A673 (cell line): ENCODE data around the gene BCS1L. TPM values are rescaled to one million over a fixed set of nuclear protein-coding genes. Genes with fewer than 3 reads are reported as not detected.

Experiments
- BruUV-seq: library from RNA; stranded (reverse); fragments of 400-500 nt; replicated peaks from 2 replicates; lab custom pipeline; 2021; lab: Mats Ljungman, UMichigan
- CTCF ChIA-PET: fragments of 300-600 bp; sonication (Branson Sonifier 250); formaldehyde crosslinking; loops from one replicate; lab custom pipeline; 2022; ENCODE audit warnings: antibody characterized with exemption; lab: Charles Lee
- POLR2A ChIA-PET: fragments of 300-600 bp; sonication (Branson Sonifier 250); formaldehyde crosslinking; loops from one replicate; lab custom pipeline; 2022; ENCODE audit warnings: antibody characterized with exemption; ENCODE audit not compliant: low non-redundant PET; lab: Charles Lee
- DNase-seq: peaks from one replicate; pipeline ENCODE4 v3.0.0-alpha.2; 2015; ENCODE audit warnings: low spot score
- H3K27ac ChIP-seq: fragments of 200-600 bp; sonication (generic); 2 replicates; pipeline ENCODE4 v1.5.1; 2016; ENCODE audit warnings: mixed run types, low read depth, mild to moderate bottlenecking, mixed read lengths, antibody characterized with exemption, low read length; ENCODE audit not compliant: poor library complexity, severe bottlenecking
- H3K27me3 ChIP-seq: fragments of 200-600 bp; sonication (generic); replicated peaks from 2 replicates; pipeline ENCODE4 v1.6.1; 2017; ENCODE audit warnings: mixed run types, low read depth, mild to moderate bottlenecking, mixed read lengths, antibody characterized with exemption, low read length; ENCODE audit not compliant: insufficient read depth, poor library complexity
- H3K36me3 ChIP-seq: fragments of 200-600 bp; sonication (generic); 2 replicates; pipeline ENCODE4 v1.6.1; 2016; ENCODE audit warnings: mixed run types, mild to moderate bottlenecking, mixed read lengths, antibody characterized with exemption, low read length; ENCODE audit not compliant: insufficient read depth, poor library complexity, severe bottlenecking
- H3K4me1 ChIP-seq: fragments of 200-600 bp; sonication (generic); 2 replicates; pipeline ENCODE4 v1.6.1; 2017; ENCODE audit warnings: mixed run types, mild to moderate bottlenecking, mixed read lengths, antibody characterized with exemption, low read length; ENCODE audit not compliant: insufficient read depth, poor library complexity, severe bottlenecking
- H3K4me3 ChIP-seq: fragments of 200-600 bp; sonication (generic); 2 replicates; pipeline ENCODE4 v1.5.1; 2016; ENCODE audit warnings: low read depth, mixed run types, mild to moderate bottlenecking, mixed read lengths, low read length; ENCODE audit not compliant: poor library complexity, severe bottlenecking
- H3K9me3 ChIP-seq: fragments of 200-600 bp; sonication (generic); 2 replicates; pipeline ENCODE4 v1.6.1; 2016; ENCODE audit warnings: mixed run types, low read depth, mild to moderate bottlenecking, mixed read lengths, antibody characterized with exemption, low read length; ENCODE audit not compliant: poor library complexity, severe bottlenecking
- CTCF ChIP-seq: fragments of 300-800, 200-600 bp; sonication (generic); conservative IDR thresholded peaks from 2 replicates; pipeline ENCODE4 v1.5.1; 2017; ENCODE audit warnings: low read depth, mild to moderate bottlenecking, antibody characterized with exemption, low read length, moderate library complexity, mixed read lengths
- EZH2 ChIP-seq: fragments of 200-600 bp; sonication (generic); IDR thresholded peaks from 2 replicates; pipeline ENCODE4 v1.6.1; 2017; ENCODE audit warnings: borderline replicate concordance, low read depth, mild to moderate bottlenecking, mixed read lengths, antibody characterized with exemption, low read length; ENCODE audit not compliant: poor library complexity, severe bottlenecking
- intact Hi-C: fragments of 100-400 bp; cut with micrococcal nuclease; formaldehyde crosslinking; loops from one replicate; pipeline ENCODE4 v1.10.0; 2022; ENCODE audit not compliant: unreplicated experiment
- total RNA-seq: library from RNA; stranded (reverse); gene quantifications from 2 replicates; pipeline ENCODE4 v1.2.3, GENCODE V29; 2021

Gene BCS1L
- total RNA-seq, 1 experiment from 2014 or later, result 74.1 TPM

- H3K27ac ChIP-seq, result no peak overlapping the region
- TF ChIP-seq CTCF (no peak), EZH2 (no peak)
- intact Hi-C loops, result no loop called here
- no peak overlapping the region for H3K4me3 ChIP-seq
- ChIA-PET CTCF (interaction anchor here (0.6 to 1.6 kb wide), 3 partner anchors 8 to 427 kb away, joined by 3 to 9 read pairs (median 5); no protein-coding TSS in a partner anchor), POLR2A (interaction anchor here (0.7 to 1.3 kb wide), 2 partner anchors 37 to 50 kb away, joined by 3 to 4 read pairs; partner anchors contain the start of genes BCS1L and ZNF142)
- H3K9me3 ChIP-seq, result no peaks in the 10 kb centered on the region
- BruUV-seq, result no TSS peak
- H3K36me3 ChIP-seq, result peaks cover under 1% of the 10 kb centered on the region
- no peak for DNase-seq
- no peaks in the 10 kb centered on the region for H3K27me3 ChIP-seq
- H3K4me1 ChIP-seq, result peaks cover 14% of the 10 kb centered on the region
Measured at GRCh38 chr2:218709908-218710307, 50.4 kb downstream of the BCS1L start.

DNA sequence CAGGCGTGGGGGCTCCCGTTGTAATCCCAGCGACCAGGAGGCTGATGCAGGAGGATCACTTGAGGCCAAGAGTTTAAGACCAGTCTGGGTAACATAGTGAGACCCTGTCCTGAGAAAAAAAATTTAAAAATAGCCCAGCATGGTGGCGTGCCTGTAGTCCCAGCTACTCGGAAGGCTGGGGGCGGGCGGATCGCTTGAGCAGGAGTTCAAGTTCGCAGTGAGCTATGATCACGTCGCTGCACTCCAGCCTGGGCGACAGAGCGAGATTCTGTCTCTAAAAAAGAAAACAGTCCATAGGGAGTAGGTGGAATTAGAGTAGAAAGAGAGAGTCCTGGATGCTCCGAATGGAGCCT, 50.8 kb downstream of the BCS1L start:
- no peak for DNase-seq
- ChIA-PET CTCF (interaction anchor here (0.6 to 1.6 kb wide), 4 partner anchors 8 to 426 kb away, joined by 3 to 9 read pairs (median 4); no protein-coding TSS in a partner anchor), POLR2A (interaction anchor here (0.7 to 1.3 kb wide), 2 partner anchors 38 to 51 kb away, joined by 3 to 4 read pairs; partner anchors contain the start of genes BCS1L and ZNF142)
- BruUV-seq, result no TSS peak
- intact Hi-C loops, result no loop called here
- TF ChIP-seq EZH2 (no peak), CTCF (no peak)
- Histone ChIP-seq H3K9me3 (no peaks in the 10 kb centered on the region), H3K36me3 (peaks cover 5% of the 10 kb centered on the region), H3K4me1 (peaks cover 14% of the 10 kb centered on the region), H3K27me3 (no peaks in the 10 kb centered on the region), H3K4me3 (peak overlapping the region; percentile 74), H3K27ac (no peak overlapping the region)

GRCh38 chr2:218710687-218711549, 51.4 kb downstream of the BCS1L start, which contains the start of gene TTLL4:
TTLL4 (plus strand) TSS chr2:218710835; CDS start chr2:218737677, 26,842 bp downstream.
- Histone ChIP-seq H3K27me3 (no peaks in the 10 kb centered on the region), H3K4me1 (peaks cover 14% of the 10 kb centered on the region), H3K4me3 (peak within 1 kb of the TSS; percentile 74), H3K36me3 (peaks cover 9% of the 10 kb centered on the region), H3K27ac (peak within 1 kb of the TSS; percentile 90), H3K9me3 (no peaks in the 10 kb centered on the region)
- intact Hi-C loops, result loop anchor here (1.0 kb wide), 1 partner anchor 136 kb away; no protein-coding TSS in a partner anchor
- POLR2A ChIA-PET, result interaction anchor here (0.7 to 1.3 kb wide), 2 partner anchors 38 to 51 kb away, joined by 3 to 4 read pairs; partner anchors contain the start of genes BCS1L and ZNF142
- TF ChIP-seq CTCF, result peak; percentile 98
- no peak for TF ChIP-seq EZH2
- no TSS peak for BruUV-seq
- peak; percentile 98 for DNase-seq
- CTCF ChIA-PET, result interaction anchor here (0.6 to 1.6 kb wide), 5 partner anchors 9 to 426 kb away, joined by 3 to 9 read pairs (median 4); no protein-coding TSS in a partner anchor
